Esophagus muscularis mucosa (tissue), 4 donors: Measurements from ENCODE around the gene PKDCC. TPM values are rescaled to one million over a fixed set of nuclear protein-coding genes. Genes with fewer than 3 reads are reported as not detected.
A peak's percentile ranks its signal among the peaks of the same experiment; 100 is the strongest.

Experiments
- DNase-seq: peaks from one replicate; pipeline ENCODE4 v3.0.0-alpha.2; 2017; ENCODE audit errors: extremely low spot score
- H3K27ac ChIP-seq, 4 donors: fragments of 200-600 bp; sonication (generic); replicated peaks in 1 of 4; 1 replicate in 3 of 4; 2 replicates in 1 of 4; pipeline ENCODE4 v1.5.1; 2016 to 2019; ENCODE audit warnings: mild to moderate bottlenecking in 1 of 4
- H3K27me3 ChIP-seq, 4 donors: fragments of 200-600 bp; sonication (generic); one replicate each; pipeline versions ENCODE4 v1.5.1 to v1.6.0; 2016 to 2019
- H3K36me3 ChIP-seq, 4 donors: fragments of 200-600 bp; sonication (generic); one replicate each; pipeline ENCODE4 v1.5.1; 2016 to 2019
- H3K4me1 ChIP-seq, 4 donors: fragments of 200-600 bp; sonication (generic); one replicate each; pipeline ENCODE4 v1.5.1; 2016 to 2019
- H3K4me3 ChIP-seq, 4 donors: fragments of 200-600 bp; sonication (generic); 1 replicate in 2 of 4; 2 replicates in 2 of 4; pipeline ENCODE4 v1.5.1; 2016 to 2019; ENCODE audit warnings: mild to moderate bottlenecking in 4 of 4, moderate library complexity in 1 of 4
- H3K9me3 ChIP-seq, 4 donors: fragments of 200-600 bp; sonication (generic); 1 replicate in 3 of 4; 2 replicates in 1 of 4; pipeline ENCODE4 v1.5.1; 2016 to 2019
- EP300 ChIP-seq: sonication (generic); formaldehyde crosslinking; IDR thresholded peaks from one replicate; pipeline ENCODE4 v1.6.1; 2017; ENCODE audit warnings: antibody characterized with exemption
- POLR2A ChIP-seq: fragments of 450-650 bp; IDR thresholded peaks from one replicate; pipeline ENCODE4 v1.6.1; 2017; ENCODE audit warnings: antibody characterized with exemption, moderate library complexity, mild to moderate bottlenecking, low read depth
- POLR2AphosphoS5 ChIP-seq, 2 donors: sonication (generic); formaldehyde crosslinking; IDR thresholded peaks; one replicate each; pipeline ENCODE4 v1.6.1; 2017; ENCODE audit warnings: antibody characterized with exemption in 2 of 2
- WGBS: methylation state at CpG from one replicate; pipeline ENCODE4 v1.1.5; 2018; 5-methylcytosine and 5-hydroxymethylcytosine counted together
- intact Hi-C: fragments of 100-400 bp; cut with DNase I; formaldehyde crosslinking; loops from one replicate; pipeline ENCODE4 v1.15.1; 2023
- total RNA-seq, 4 donors: library from RNA; depleted of rRNA; stranded (reverse); fragments of >200 nt; gene quantifications; one replicate each; pipeline versions ENCODE4 v1.1.0 to v1.2.1, GENCODE V29; 2016
- TF ChIP-seq, protein P1 (sequence below), 3 experiments: fragments of 200-600 bp in 2 of 3; fragments of 450-650 bp in 1 of 3; sonication (generic) in 2 of 3; IDR thresholded peaks; one replicate each; pipeline ENCODE4 v1.5.1; 2017 to 2019; ENCODE audit warnings: antibody characterized with exemption in 3 of 3, mild to moderate bottlenecking in 2 of 3, moderate library complexity in 1 of 3

The PKDCC gene, protein sequence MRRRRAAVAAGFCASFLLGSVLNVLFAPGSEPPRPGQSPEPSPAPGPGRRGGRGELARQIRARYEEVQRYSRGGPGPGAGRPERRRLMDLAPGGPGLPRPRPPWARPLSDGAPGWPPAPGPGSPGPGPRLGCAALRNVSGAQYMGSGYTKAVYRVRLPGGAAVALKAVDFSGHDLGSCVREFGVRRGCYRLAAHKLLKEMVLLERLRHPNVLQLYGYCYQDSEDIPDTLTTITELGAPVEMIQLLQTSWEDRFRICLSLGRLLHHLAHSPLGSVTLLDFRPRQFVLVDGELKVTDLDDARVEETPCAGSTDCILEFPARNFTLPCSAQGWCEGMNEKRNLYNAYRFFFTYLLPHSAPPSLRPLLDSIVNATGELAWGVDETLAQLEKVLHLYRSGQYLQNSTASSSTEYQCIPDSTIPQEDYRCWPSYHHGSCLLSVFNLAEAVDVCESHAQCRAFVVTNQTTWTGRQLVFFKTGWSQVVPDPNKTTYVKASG
- 100 to 1,000 TPM; 102 to 290 (median 208) TPM for total RNA-seq

DNA sequence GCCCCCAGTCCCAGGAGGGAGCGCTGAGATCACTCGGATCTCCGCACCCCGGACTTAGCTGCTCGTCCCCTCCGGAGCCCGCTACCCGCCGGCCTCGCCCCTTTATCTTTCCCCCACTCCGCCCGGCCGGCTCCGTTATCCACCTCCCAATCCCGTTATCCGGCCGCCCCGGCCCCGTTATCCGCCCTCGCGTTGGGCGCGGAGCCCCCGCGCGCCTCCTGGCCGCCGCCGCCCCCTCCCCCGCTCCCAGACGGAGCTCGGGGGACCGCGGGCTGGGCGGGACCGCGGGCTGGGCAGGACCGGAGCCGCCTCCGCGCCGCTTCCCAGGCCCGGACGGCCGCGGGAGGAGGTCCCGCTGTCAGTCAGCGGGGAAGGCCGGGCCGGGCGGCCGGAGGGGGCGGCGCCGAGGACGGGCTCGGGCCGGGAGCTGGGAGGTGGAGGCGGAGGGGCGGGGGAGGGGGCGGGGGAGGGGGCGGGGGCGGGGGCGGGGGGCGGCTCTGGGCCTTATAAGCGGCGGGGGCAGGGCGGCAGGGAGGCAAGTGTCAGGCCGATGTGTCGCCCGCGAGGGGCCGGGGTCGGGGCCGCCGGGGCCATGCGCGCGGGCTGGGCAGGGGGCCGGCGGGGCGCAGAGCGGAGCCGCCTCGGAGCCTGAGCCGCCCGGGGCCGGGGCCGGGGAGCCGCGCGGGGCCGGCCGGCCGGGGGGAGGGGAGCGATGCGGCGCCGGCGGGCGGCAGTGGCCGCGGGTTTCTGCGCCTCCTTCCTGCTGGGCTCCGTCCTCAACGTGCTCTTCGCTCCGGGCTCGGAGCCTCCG, at the start of gene PKDCC:
Gene PKDCC, plus strand, starts transcription at position 534 of the 811 bp plus-strand sequence. Its CDS starts 179 bp downstream, at position 713.
- peaks cover 29 to 55% (median 46%) of the 10 kb centered on the region in 4 donors for H3K4me1 ChIP-seq
- intact Hi-C loops, result loop anchor here (5.0 kb wide), 1 partner anchor 80 kb away; no protein-coding TSS in a partner anchor
- no peaks in the 10 kb centered on the region for H3K9me3 ChIP-seq
- no peaks in the 10 kb centered on the region for H3K36me3 ChIP-seq
- H3K27me3 ChIP-seq, result peaks cover 0 to 4% (median 0%) of the 10 kb centered on the region in 4 donors
- under 1% methylated on average over 25 of the region's 111 CpGs for WGBS
- peak within 1 kb of the TSS; percentile 77 to 95 (median 86) for H3K4me3 ChIP-seq
- DNase-seq, result no peak
- TF ChIP-seq, protein P1, sequence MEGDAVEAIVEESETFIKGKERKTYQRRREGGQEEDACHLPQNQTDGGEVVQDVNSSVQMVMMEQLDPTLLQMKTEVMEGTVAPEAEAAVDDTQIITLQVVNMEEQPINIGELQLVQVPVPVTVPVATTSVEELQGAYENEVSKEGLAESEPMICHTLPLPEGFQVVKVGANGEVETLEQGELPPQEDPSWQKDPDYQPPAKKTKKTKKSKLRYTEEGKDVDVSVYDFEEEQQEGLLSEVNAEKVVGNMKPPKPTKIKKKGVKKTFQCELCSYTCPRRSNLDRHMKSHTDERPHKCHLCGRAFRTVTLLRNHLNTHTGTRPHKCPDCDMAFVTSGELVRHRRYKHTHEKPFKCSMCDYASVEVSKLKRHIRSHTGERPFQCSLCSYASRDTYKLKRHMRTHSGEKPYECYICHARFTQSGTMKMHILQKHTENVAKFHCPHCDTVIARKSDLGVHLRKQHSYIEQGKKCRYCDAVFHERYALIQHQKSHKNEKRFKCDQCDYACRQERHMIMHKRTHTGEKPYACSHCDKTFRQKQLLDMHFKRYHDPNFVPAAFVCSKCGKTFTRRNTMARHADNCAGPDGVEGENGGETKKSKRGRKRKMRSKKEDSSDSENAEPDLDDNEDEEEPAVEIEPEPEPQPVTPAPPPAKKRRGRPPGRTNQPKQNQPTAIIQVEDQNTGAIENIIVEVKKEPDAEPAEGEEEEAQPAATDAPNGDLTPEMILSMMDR (IDR thresholded peaks at IDR 0.05), result no peak
- TF ChIP-seq POLR2AphosphoS5 (IDR thresholded peaks at IDR 0.05) (peak; percentile 56 to 79), EP300 (no peak), POLR2A (peak; percentile 63)
- H3K27ac ChIP-seq, result peak within 1 kb of the TSS; percentile 91 to 97 (median 94)

DNA sequence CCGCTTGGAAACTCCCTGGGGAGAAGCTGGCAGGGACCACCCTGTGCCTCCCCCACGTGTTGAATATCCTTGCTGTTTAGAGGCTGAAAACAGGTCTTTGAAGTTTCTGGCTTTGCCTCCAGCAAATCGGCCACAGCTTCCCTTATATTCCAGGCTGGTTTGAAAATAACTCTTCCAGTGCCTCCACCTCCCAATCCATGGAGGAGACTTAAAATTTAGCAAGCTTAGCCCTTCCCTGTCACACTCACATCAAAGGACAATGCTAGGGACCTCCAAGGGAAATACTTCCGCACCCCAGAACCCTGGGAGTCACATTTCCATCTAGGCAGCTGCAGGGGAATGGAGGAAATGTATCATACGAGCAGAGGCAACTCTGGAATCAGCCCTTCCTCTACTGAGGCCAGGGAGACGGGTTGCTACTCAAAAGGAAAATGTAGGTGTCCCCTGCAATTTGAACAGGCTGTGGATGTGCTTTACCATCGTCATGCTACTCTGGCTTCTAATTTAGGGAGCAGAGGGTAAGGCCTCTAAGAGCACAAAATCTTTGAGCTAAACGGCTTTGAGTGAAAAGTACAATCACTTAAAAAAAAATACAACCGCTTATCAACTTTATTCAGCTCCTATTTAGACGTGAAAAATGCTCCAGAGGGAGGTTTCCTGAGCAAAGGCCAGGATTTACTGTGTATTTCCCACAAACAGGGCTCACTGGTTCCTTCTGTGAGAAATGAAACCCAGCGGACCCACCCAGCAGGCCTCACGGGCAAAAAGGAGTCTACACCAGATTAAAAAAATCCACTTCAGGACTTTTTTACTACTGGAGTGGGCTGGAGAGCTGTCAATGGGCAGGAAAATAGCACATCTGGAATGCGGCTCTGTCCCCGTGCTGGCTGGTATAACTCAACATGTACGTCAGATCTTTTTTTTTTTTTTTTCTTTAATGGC, 49.4 kb upstream of the PKDCC start:
- H3K4me1 ChIP-seq, result peaks cover 0 to 6% (median 0%) of the 10 kb centered on the region in 4 donors
- intact Hi-C loops, result no loop called here
- peak; percentile 87 for DNase-seq
- no peak overlapping the region for H3K4me3 ChIP-seq
- H3K27me3 ChIP-seq, result no peaks in the 10 kb centered on the region
- H3K27ac ChIP-seq, result no peak overlapping the region
- no peaks in the 10 kb centered on the region for H3K36me3 ChIP-seq
- H3K9me3 ChIP-seq, result no peaks in the 10 kb centered on the region
- WGBS, result 66% methylated on average over 15 of the region's 15 CpGs
- TF ChIP-seq POLR2AphosphoS5 (IDR thresholded peaks at IDR 0.05) (no peak), POLR2A (no peak), EP300 (no peak)
- TF ChIP-seq, protein P1 (IDR thresholded peaks at IDR 0.05), result no peak

DNA sequence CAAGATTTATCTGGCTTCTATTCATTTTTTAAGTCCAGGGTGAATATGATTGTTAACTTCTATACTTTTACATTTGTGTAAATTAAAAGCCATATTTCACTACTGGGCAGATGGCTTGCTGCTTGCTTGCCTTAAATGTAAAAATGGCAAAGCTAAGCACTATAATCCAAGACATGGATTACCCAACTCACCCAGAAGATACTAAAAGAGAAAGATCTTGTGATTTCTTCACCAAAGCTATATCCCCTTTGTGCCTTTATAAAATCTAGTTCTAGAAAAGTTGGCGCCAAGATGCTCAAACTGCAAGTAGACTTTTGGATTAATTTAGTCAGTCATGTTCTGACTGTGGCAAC, 48.7 kb upstream of the PKDCC start:
- no peaks in the 10 kb centered on the region for H3K9me3 ChIP-seq
- no peak for DNase-seq
- H3K4me3 ChIP-seq, result no peak overlapping the region
- peaks cover 0 to 6% (median 0%) of the 10 kb centered on the region in 4 donors for H3K4me1 ChIP-seq
- intact Hi-C loops, result no loop called here
- TF ChIP-seq POLR2AphosphoS5 (IDR thresholded peaks at IDR 0.05) (no peak), EP300 (no peak), POLR2A (no peak)
- TF ChIP-seq, protein P1 (IDR thresholded peaks at IDR 0.05), result no peak
- no peak overlapping the region for H3K27ac ChIP-seq
- 97% methylated on average over 1 of the region's 1 CpG for WGBS
- no peaks in the 10 kb centered on the region for H3K36me3 ChIP-seq
- H3K27me3 ChIP-seq, result no peaks in the 10 kb centered on the region

DNA sequence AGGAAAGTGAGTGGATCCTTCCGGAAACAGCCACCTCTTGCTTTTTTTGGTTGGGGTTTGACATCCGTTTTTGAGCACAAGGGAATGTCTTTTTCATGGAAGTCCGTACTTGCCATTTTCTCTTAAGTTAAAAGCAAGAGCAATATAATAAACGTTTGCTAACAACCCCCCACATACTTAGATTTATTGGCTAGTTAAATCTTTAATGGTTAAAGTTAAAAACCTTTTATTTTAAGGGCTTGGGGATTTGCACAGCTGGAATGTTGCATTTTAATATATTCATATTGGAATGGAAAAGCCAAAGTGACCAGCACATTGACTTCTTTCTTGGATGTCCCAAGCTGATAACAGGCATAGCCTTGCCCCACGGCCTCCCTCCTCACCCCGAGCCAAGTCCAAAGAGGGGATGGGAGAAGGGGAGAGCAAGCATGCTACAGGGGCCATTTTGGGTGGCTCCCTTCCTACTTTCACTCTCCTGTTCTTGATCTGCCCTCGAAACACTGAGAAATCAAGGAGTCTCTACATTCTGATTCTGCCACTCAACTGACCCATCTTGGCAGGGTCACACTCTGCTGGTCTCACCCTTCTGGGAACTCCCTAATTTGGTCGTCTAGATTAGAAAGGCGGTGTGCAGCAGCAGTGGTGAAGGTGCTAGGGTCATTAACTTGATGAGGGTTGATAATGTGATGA, 48.1 kb upstream of the PKDCC start:
- H3K27ac ChIP-seq, result no peak overlapping the region
- H3K27me3 ChIP-seq, result no peaks in the 10 kb centered on the region
- DNase-seq, result peak; percentile 68
- no peak overlapping the region for H3K4me3 ChIP-seq
- H3K36me3 ChIP-seq, result no peaks in the 10 kb centered on the region
- no peaks in the 10 kb centered on the region for H3K9me3 ChIP-seq
- intact Hi-C loops, result no loop called here
- TF ChIP-seq POLR2AphosphoS5 (IDR thresholded peaks at IDR 0.05), result no peak
- no peak for TF ChIP-seq EP300
- TF ChIP-seq, protein P1 (IDR thresholded peaks at IDR 0.05), result no peak
- no peak for TF ChIP-seq POLR2A
- 81% methylated on average over 9 of the region's 9 CpGs for WGBS
- H3K4me1 ChIP-seq, result peaks cover 0 to 6% (median 0%) of the 10 kb centered on the region in 4 donors
